IPS-20b (cell line): ENCODE measurements around the gene AGO1.
"Not testable (repeated sequence)": the region's sequence is repeated elsewhere in the genome, so short reads cannot be mapped to it uniquely, and the experiment has no call there.

Experiments used
- H3K27ac ChIP-seq: one replicate; pipeline ENCODE4 v1.5.1; 2013; ENCODE audit warnings: low read length
- H3K27me3 ChIP-seq: 2 replicates; pipeline ENCODE4 v1.6.1; 2013; ENCODE audit warnings: mild to moderate bottlenecking, low read length, inconsistent platforms; ENCODE audit not compliant: insufficient read depth
- H3K36me3 ChIP-seq: 2 replicates; pipeline ENCODE4 v1.6.1; 2013; ENCODE audit warnings: low read depth, mild to moderate bottlenecking, inconsistent platforms, low read length, moderate library complexity; ENCODE audit not compliant: insufficient read depth
- H3K4me1 ChIP-seq: 2 replicates; pipeline ENCODE4 v1.6.1; 2013; ENCODE audit warnings: mild to moderate bottlenecking, control low read depth, inconsistent platforms, low read length, moderate library complexity; ENCODE audit not compliant: insufficient read depth
- H3K4me3 ChIP-seq: 2 replicates; pipeline ENCODE4 v1.5.1; 2013; ENCODE audit warnings: mild to moderate bottlenecking, low read length, inconsistent platforms
- H3K9ac ChIP-seq: 2 replicates; pipeline ENCODE4 v1.6.1; 2013; ENCODE audit warnings: low read depth, mild to moderate bottlenecking, inconsistent platforms, low read length, moderate library complexity
- H3K9me3 ChIP-seq: 2 replicates; pipeline ENCODE4 v1.6.1; 2013; ENCODE audit warnings: mild to moderate bottlenecking, low read depth, low read length, inconsistent platforms; ENCODE audit not compliant: insufficient read depth

The AGO1 gene

DNA sequence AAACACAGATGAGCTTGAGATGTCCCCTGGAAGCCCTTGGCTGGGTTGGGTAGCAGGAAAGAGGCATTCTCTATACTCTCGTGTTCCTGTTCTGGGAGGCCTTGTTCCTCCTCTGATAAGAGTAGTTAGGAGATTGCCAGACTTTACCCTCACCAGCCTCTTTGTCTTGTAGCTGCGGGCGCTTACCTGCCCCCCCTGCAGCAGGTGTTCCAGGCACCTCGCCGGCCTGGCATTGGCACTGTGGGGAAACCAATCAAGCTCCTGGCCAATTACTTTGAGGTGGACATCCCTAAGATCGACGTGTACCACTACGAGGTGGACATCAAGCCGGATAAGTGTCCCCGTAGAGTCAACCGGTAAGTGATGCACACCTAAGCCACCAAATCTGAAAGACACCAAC is 5.2 kb downstream of the AGO1 start:
- no peak overlapping the region for H3K9ac ChIP-seq
- H3K36me3 ChIP-seq: peaks cover 45% of the 10 kb centered on the region
- no peaks in the 10 kb centered on the region for H3K27me3 ChIP-seq
- H3K27ac ChIP-seq: no peak overlapping the region
- peaks cover 37% of the 10 kb centered on the region for H3K4me1 ChIP-seq
- H3K9me3 ChIP-seq: no peaks in the 10 kb centered on the region
- no peak overlapping the region for H3K4me3 ChIP-seq

GRCh38 chr1:35888981-35889380 is 6.0 kb downstream of the AGO1 start:
- not testable (repeated sequence) for H3K9me3 ChIP-seq, H3K27ac ChIP-seq, H3K27me3 ChIP-seq, H3K9ac ChIP-seq, H3K4me3 ChIP-seq
- peaks cover 37% of the 10 kb centered on the region for H3K4me1 ChIP-seq
- peaks cover 52% of the 10 kb centered on the region for H3K36me3 ChIP-seq

- no peak overlapping the region for H3K27ac ChIP-seq
- H3K9ac ChIP-seq: no peak overlapping the region
These were observed 10.3 kb downstream of the AGO1 start for GRCh38 chr1:35893051-35893879.

DNA sequence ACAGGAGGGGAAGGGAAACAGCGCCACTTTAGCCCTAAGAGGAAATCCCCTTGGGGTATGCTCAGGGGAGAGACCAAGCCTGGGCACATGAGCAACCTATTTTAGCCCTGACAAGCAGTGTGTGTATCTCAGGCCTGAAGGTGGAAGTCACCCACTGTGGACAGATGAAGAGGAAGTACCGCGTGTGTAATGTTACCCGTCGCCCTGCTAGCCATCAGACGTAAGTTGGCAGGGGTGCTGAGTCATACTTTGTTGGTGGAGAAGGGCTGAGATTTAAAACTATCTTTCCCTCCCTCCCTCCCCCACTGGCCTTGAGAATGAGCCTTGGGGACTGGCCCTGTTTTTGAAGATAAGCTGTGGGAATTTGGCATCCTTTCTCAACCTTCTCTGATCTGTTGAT is 11.2 kb downstream of the AGO1 start:
- Histone ChIP-seq H3K4me3 (no peak overlapping the region), H3K27ac (no peak overlapping the region), H3K4me1 (no peaks in the 10 kb centered on the region), H3K9ac (no peak overlapping the region), H3K27me3 (no peaks in the 10 kb centered on the region), H3K36me3 (peaks cover 93% of the 10 kb centered on the region), H3K9me3 (no peaks in the 10 kb centered on the region)

More at GRCh38 chr1:35893051-35893879, 10.3 kb downstream of the AGO1 start:
- Histone ChIP-seq H3K9me3 (no peaks in the 10 kb centered on the region), H3K4me1 (peaks cover under 1% of the 10 kb centered on the region; the same call in 1 of the 2 replicates), H3K27me3 (no peaks in the 10 kb centered on the region), H3K36me3 (peaks cover 92% of the 10 kb centered on the region), H3K4me3 (no peak overlapping the region)

DNA sequence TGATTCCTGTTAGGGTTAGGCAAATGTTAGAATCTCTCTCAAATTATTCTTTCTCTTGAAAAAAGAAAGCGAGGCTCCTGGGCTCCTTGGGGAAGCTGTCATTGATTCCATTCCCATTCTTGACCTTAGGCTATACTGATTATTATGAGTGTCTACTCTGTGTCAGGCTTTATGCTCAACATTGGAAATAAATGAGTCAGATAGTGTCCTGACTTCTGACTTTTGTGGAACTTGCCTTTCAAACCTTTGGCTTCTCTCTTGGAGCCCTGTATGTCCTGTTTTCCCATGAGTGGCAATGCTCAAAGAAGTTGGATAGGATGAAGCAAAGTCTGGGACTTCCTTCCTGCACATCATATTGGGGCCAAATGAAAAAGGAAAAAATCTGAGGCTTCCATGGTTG is 11.6 kb downstream of the AGO1 start:
- peaks cover 96% of the 10 kb centered on the region for H3K36me3 ChIP-seq

GRCh38 chr1:35899941-35900340 is 16.9 kb downstream of the AGO1 start:
- Histone ChIP-seq H3K9ac (no peak overlapping the region), H3K27ac (no peak overlapping the region), H3K27me3 (no peaks in the 10 kb centered on the region), H3K4me3 (no peak overlapping the region), H3K4me1 (no peaks in the 10 kb centered on the region), H3K9me3 (no peaks in the 10 kb centered on the region), H3K36me3 (peaks cover 91% of the 10 kb centered on the region)

More for the DNA sequence above, 11.6 kb downstream of the AGO1 start:
- Histone ChIP-seq H3K9ac (no peak overlapping the region), H3K27me3 (no peaks in the 10 kb centered on the region), H3K4me3 (no peak overlapping the region), H3K9me3 (no peaks in the 10 kb centered on the region), H3K4me1 (no peaks in the 10 kb centered on the region), H3K27ac (no peak overlapping the region)

- Histone ChIP-seq H3K4me3 (no peak overlapping the region), H3K27me3 (no peaks in the 10 kb centered on the region), H3K27ac (no peak overlapping the region), H3K4me1 (no peaks in the 10 kb centered on the region), H3K9me3 (no peaks in the 10 kb centered on the region), H3K36me3 (peaks cover 92% of the 10 kb centered on the region), H3K9ac (no peak overlapping the region)
These were observed 18.2 kb downstream of the AGO1 start for GRCh38 chr1:35901235-35901634.

- H3K9me3 ChIP-seq: no peaks in the 10 kb centered on the region
- H3K4me1 ChIP-seq: no peaks in the 10 kb centered on the region
- no peak overlapping the region for H3K9ac ChIP-seq
- H3K27me3 ChIP-seq: no peaks in the 10 kb centered on the region
- H3K36me3 ChIP-seq: peaks cover 92% of the 10 kb centered on the region
- H3K27ac ChIP-seq: no peak overlapping the region
- no peak overlapping the region for H3K4me3 ChIP-seq
These were observed 19.7 kb downstream of the AGO1 start for GRCh38 chr1:35902671-35903070.

- no peak overlapping the region for H3K27ac ChIP-seq
These were observed 31.7 kb downstream of the AGO1 start for GRCh38 chr1:35914717-35915116.

DNA sequence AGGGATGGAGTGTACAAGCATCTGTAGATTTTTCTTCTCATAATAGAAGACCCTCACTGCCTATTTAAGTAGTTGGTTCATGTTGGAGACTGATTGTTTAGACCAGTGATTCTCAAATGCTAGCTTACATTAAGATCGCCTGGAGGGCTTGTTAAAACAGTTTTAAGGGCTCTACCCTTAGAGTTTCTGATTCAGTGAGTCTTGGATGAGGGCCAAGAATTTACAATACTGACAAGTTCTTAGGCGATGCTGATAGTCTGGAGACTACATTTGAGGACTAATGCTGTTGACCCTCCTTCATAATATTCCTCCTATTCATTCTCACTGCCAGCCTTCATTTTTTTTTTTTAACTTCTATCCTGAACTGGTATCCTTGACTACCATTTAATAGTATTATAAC is 32.7 kb downstream of the AGO1 start:
- no peak overlapping the region for H3K4me3 ChIP-seq
- peaks cover 88% of the 10 kb centered on the region for H3K36me3 ChIP-seq
- H3K9me3 ChIP-seq: no peaks in the 10 kb centered on the region
- no peaks in the 10 kb centered on the region for H3K27me3 ChIP-seq
- H3K9ac ChIP-seq: no peak overlapping the region
- H3K4me1 ChIP-seq: peaks cover 7% of the 10 kb centered on the region; the same call in 1 of the 2 replicates
- no peak overlapping the region for H3K27ac ChIP-seq

More at GRCh38 chr1:35914717-35915116, 31.7 kb downstream of the AGO1 start:
- Histone ChIP-seq H3K9ac (no peak overlapping the region), H3K27me3 (no peaks in the 10 kb centered on the region), H3K4me1 (peaks cover 7% of the 10 kb centered on the region; the same call in 1 of the 2 replicates), H3K4me3 (no peak overlapping the region), H3K9me3 (no peaks in the 10 kb centered on the region), H3K36me3 (peaks cover 88% of the 10 kb centered on the region)

DNA sequence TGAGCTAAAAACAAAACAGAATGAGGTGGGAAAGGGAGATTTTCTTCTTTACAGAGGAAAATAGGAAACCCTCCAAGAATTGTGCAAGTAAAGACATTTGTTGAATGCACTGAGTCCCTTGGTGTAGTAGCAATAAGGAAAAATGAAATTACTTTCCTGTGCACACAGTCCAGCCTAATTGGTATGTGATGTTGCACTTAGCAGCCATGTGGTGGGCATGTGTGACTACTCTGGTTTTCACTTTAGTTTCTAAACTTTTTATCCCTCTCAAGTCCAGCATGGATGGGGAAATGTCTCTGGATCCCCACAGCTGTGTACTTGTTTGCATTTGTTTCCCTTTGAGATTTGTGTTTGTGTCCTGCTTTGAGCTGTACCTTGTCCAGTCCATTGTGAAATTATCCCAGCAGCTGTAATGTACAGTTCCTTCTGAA is 40.8 kb downstream of the AGO1 start:
- no peaks in the 10 kb centered on the region for H3K9me3 ChIP-seq
- peaks cover 67% of the 10 kb centered on the region for H3K36me3 ChIP-seq
- H3K27me3 ChIP-seq: no peaks in the 10 kb centered on the region
- no peak overlapping the region for H3K27ac ChIP-seq
- no peak overlapping the region for H3K4me3 ChIP-seq
- H3K4me1 ChIP-seq: no peaks in the 10 kb centered on the region
- no peak overlapping the region for H3K9ac ChIP-seq

GRCh38 chr1:35924838-35925237 is 41.8 kb downstream of the AGO1 start:
- H3K27me3 ChIP-seq: no peaks in the 10 kb centered on the region
- H3K9ac ChIP-seq: no peak overlapping the region
- H3K9me3 ChIP-seq: no peaks in the 10 kb centered on the region
- H3K4me3 ChIP-seq: no peak overlapping the region
- H3K4me1 ChIP-seq: peaks cover 5% of the 10 kb centered on the region; the same call in 1 of the 2 replicates
- no peak overlapping the region for H3K27ac ChIP-seq
- H3K36me3 ChIP-seq: peaks cover 57% of the 10 kb centered on the region
